HEK293 (cell line): Measurements from ENCODE around the gene RAD50.

Experiments
- CTCF ChIA-PET: fragments of 350-600 bp; formaldehyde crosslinking; extraction: SDS; loops from one replicate; lab custom pipeline; 2021; ENCODE audit warnings: antibody characterized with exemption; lab: Yijun Ruan, JAX
- POLR2A ChIA-PET: fragments of 300-600 bp; formaldehyde crosslinking; extraction: SDS; loops from one replicate; lab custom pipeline; 2020; ENCODE audit warnings: antibody characterized with exemption, inconsistent platforms; lab: Yijun Ruan, JAX
- H3K27ac ChIP-seq: fragments of 200-500 bp; sonication (Bioruptor generic); 2 replicates; pipeline ENCODE4 v1.5.1; 2014; ENCODE audit warnings: low read depth, low read length, control low read depth, inconsistent platforms; ENCODE audit errors: extremely low read depth
- H3K36me3 ChIP-seq, 2 experiments: fragments of 200-500 bp in 1 of 2; sonication (Bioruptor generic) in 1 of 2; 1 replicate in 1 of 2; 2 replicates in 1 of 2; pipeline ENCODE4 v1.5.1; 2014 to 2017; ENCODE audit warnings: inconsistent platforms in 2 of 2, low read length in 2 of 2; ENCODE audit not compliant: control insufficient read depth in 2 of 2, insufficient read depth in 1 of 2
- H3K4me1 ChIP-seq: fragments of 200-500 bp; sonication (Bioruptor generic); 2 replicates; pipeline ENCODE4 v1.5.1; 2014; ENCODE audit warnings: mild to moderate bottlenecking, low read length, inconsistent platforms; ENCODE audit not compliant: control insufficient read depth, insufficient read depth
- H3K4me3 ChIP-seq: 2 replicates; pipeline ENCODE4 v1.5.1; 2011; ENCODE audit warnings: low read depth, mild to moderate bottlenecking, control low read depth, low read length, moderate library complexity
- H3K9me3 ChIP-seq: fragments of 200-500 bp; sonication (Bioruptor generic); 2 replicates; pipeline ENCODE4 v1.5.1; 2014; ENCODE audit warnings: low read depth, low read length, inconsistent platforms; ENCODE audit not compliant: control insufficient read depth, insufficient read depth
- PRDM6 ChIP-seq: fragments of 450-650 bp; formaldehyde crosslinking; IDR thresholded peaks from 2 replicates; pipeline ENCODE4 v1.5.1; 2017; ENCODE audit warnings: missing biosample characterization, missing genetic modification characterization
- ZBTB7A ChIP-seq: fragments of 450-650 bp; formaldehyde crosslinking; IDR thresholded peaks from 2 replicates; pipeline ENCODE4 v1.5.1; 2016; ENCODE audit warnings: low read depth, missing biosample characterization, missing genetic modification characterization
- ZNF133 ChIP-seq: fragments of 450-650 bp; formaldehyde crosslinking; IDR thresholded peaks from 2 replicates; pipeline ENCODE4 v1.5.1; 2016; ENCODE audit warnings: missing biosample characterization, missing genetic modification characterization
- ZNF175 ChIP-seq: fragments of 450-650 bp; formaldehyde crosslinking; IDR thresholded peaks from 2 replicates; pipeline ENCODE4 v1.5.1; 2016; ENCODE audit warnings: missing biosample characterization, missing genetic modification characterization
- ZNF202 ChIP-seq: fragments of 450-650 bp; formaldehyde crosslinking; IDR thresholded peaks from 2 replicates; pipeline ENCODE4 v1.5.1; 2016; ENCODE audit warnings: missing biosample characterization, missing genetic modification characterization, borderline replicate concordance
- ZNF302 ChIP-seq: fragments of 450-650 bp; formaldehyde crosslinking; IDR thresholded peaks from 2 replicates; pipeline ENCODE4 v1.5.1; 2016; ENCODE audit warnings: missing biosample characterization, missing genetic modification characterization, low read depth
- ZNF324 ChIP-seq: fragments of 450-650 bp; formaldehyde crosslinking; IDR thresholded peaks from 2 replicates; pipeline ENCODE4 v1.5.1; 2016; ENCODE audit warnings: missing biosample characterization, missing genetic modification characterization
- ZNF350 ChIP-seq: fragments of 450-650 bp; formaldehyde crosslinking; IDR thresholded peaks from 2 replicates; pipeline ENCODE4 v1.5.0; 2017; ENCODE audit warnings: missing biosample characterization, mild to moderate bottlenecking, missing genetic modification characterization
- ZNF449 ChIP-seq: fragments of 450-650 bp; formaldehyde crosslinking; IDR thresholded peaks from 2 replicates; pipeline ENCODE4 v1.5.1; 2017; ENCODE audit warnings: missing biosample characterization, mild to moderate bottlenecking, missing genetic modification characterization, moderate library complexity
- ZNF558 ChIP-seq: fragments of 450-650 bp; formaldehyde crosslinking; IDR thresholded peaks from 2 replicates; pipeline ENCODE4 v1.5.1; 2016; ENCODE audit warnings: missing biosample characterization, missing genetic modification characterization
- ZNF658 ChIP-seq: fragments of 450-650 bp; formaldehyde crosslinking; IDR thresholded peaks from 2 replicates; pipeline ENCODE4; 2016; ENCODE audit warnings: missing biosample characterization, missing genetic modification characterization
- ZNF677 ChIP-seq: fragments of 450-650 bp; IDR thresholded peaks from 2 replicates; pipeline ENCODE4 v1.5.0; 2018; ENCODE audit warnings: missing biosample characterization, mild to moderate bottlenecking, missing genetic modification characterization, moderate library complexity
- ZNF776 ChIP-seq: fragments of 450-650 bp; formaldehyde crosslinking; IDR thresholded peaks from 2 replicates; pipeline ENCODE4 v1.5.0; 2017; ENCODE audit warnings: missing biosample characterization, missing genetic modification characterization, borderline replicate concordance
- ZNF843 ChIP-seq: fragments of 450-650 bp; formaldehyde crosslinking; IDR thresholded peaks from 2 replicates; pipeline ENCODE4 v1.5.1; 2016; ENCODE audit warnings: missing biosample characterization, missing genetic modification characterization
- ZSCAN30 ChIP-seq: fragments of 450-650 bp; IDR thresholded peaks from 2 replicates; pipeline ENCODE4 v1.5.1; 2018; ENCODE audit warnings: missing biosample characterization, mild to moderate bottlenecking, missing genetic modification characterization, moderate library complexity
- TF ChIP-seq, protein P1 (sequence below): fragments of 450-650 bp; formaldehyde crosslinking; IDR thresholded peaks from 2 replicates; pipeline ENCODE4 v1.5.1; 2016; ENCODE audit warnings: missing biosample characterization, missing genetic modification characterization

The RAD50 gene

GRCh38 chr5:132612846-132613245 is 56.1 kb downstream of the RAD50 start:
- POLR2A ChIA-PET, result no interaction called here
- Histone ChIP-seq H3K9me3 (no peaks in the 10 kb centered on the region), H3K27ac (no peak overlapping the region), H3K4me1 (no peaks in the 10 kb centered on the region), H3K36me3 (peaks cover 28 to 74% of the 10 kb centered on the region in 2 experiments)
- CTCF ChIA-PET, result interaction anchor here (0.6 to 0.9 kb wide), 3 partner anchors 35 to 200 kb away, joined by 3 to 4 read pairs (median 3); partner anchors contain the start of gene SOWAHA
- TF ChIP-seq ZNF350 (tag by site-specific recombination) (no peak), ZNF776 (tag by site-specific recombination) (no peak), ZNF449 (tag by site-specific recombination) (no peak), ZNF175 (tag by site-specific recombination) (no peak), ZNF202 (no peak), ZNF133 (tag by site-specific recombination) (no peak), ZNF302 (tag by site-specific recombination) (no peak), ZNF658 (no peak), ZNF558 (tag by site-specific recombination) (no peak), ZNF324 (tag by site-specific recombination) (no peak), ZBTB7A (tag by site-specific recombination) (no peak), ZNF677 (no peak), ZNF843 (tag by site-specific recombination) (no peak)
- TF ChIP-seq, protein P1, sequence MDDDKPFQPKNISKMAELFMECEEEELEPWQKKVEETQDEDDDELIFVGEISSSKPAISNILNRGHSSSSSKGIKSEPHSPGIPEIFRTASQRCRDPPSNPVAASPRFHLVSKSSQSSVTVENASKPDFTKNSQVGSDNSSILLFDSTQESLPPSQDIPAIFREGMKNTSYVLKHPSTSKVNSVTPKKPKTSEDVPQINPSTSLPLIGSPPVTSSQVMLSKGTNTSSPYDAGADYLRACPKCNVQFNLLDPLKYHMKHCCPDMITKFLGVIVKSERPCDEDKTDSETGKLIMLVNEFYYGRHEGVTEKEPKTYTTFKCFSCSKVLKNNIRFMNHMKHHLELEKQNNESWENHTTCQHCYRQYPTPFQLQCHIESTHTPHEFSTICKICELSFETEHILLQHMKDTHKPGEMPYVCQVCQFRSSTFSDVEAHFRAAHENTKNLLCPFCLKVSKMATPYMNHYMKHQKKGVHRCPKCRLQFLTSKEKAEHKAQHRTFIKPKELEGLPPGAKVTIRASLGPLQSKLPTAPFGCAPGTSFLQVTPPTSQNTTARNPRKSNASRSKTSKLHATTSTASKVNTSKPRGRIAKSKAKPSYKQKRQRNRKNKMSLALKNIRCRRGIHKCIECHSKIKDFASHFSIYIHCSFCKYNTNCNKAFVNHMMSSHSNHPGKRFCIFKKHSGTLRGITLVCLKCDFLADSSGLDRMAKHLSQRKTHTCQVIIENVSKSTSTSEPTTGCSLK (tag by site-specific recombination), result no peak
- TF ChIP-seq, all 188 proteins: peak for 0
- no peak overlapping the region for H3K4me3 ChIP-seq

GRCh38 chr5:132621699-132622098 is 64.9 kb downstream of the RAD50 start:
- peak; percentile 97 for TF ChIP-seq ZNF558 (tag by site-specific recombination)
- no peak for TF ChIP-seq ZNF449 (tag by site-specific recombination)
- no peaks in the 10 kb centered on the region for H3K4me1 ChIP-seq
- H3K4me3 ChIP-seq, result no peak overlapping the region
- ChIA-PET CTCF (no interaction called here), POLR2A (no interaction called here)
- H3K27ac ChIP-seq, result no peak overlapping the region
- no peaks in the 10 kb centered on the region for H3K9me3 ChIP-seq
- H3K36me3 ChIP-seq, result peaks cover 50 to 62% of the 10 kb centered on the region in 2 experiments

GRCh38 chr5:132622608-132623007 is 65.8 kb downstream of the RAD50 start:
- ChIA-PET CTCF (interaction anchor here (0.7 kb wide), 2 partner anchors 96 to 198 kb away, joined by 3 read pairs; no protein-coding TSS in a partner anchor), POLR2A (no interaction called here)
- Histone ChIP-seq H3K27ac (no peak overlapping the region), H3K36me3 (peaks cover 52 to 54% of the 10 kb centered on the region in 2 experiments), H3K9me3 (no peaks in the 10 kb centered on the region), H3K4me3 (no peak overlapping the region), H3K4me1 (no peaks in the 10 kb centered on the region)
- TF ChIP-seq ZSCAN30 (tag by site-specific recombination) (no peak), PRDM6 (tag by site-specific recombination) (0 out of 2 replicates have a peak, but pooled peaks have one; percentile 15)
